OCI-LY3 (cell line): ENCODE results near the gene TMCC3.
"Not testable (repeated sequence)": the region's sequence is repeated elsewhere in the genome, so short reads cannot be mapped to it uniquely, and the experiment has no call there.

Source experiments
- CTCF ChIP-seq: fragments of 200-600, 300-600 bp; sonication (generic); IDR thresholded peaks from 2 replicates; pipeline ENCODE4 v1.5.1; 2014; ENCODE audit warnings: antibody characterized with exemption, low read length, low read depth
- EZH2phosphoT487 ChIP-seq: fragments of 200-600 bp; shearing (Covaris generic); IDR thresholded peaks from 2 replicates; pipeline ENCODE4 v1.6.1; 2018; ENCODE audit warnings: antibody characterized with exemption, mixed run types, low read depth

- TF ChIP-seq CTCF, EZH2phosphoT487: not testable (repeated sequence)
Measured at GRCh38 chr12:94601307-94601706, 49.0 kb downstream of the TMCC3 start.
